GM18508 (cell line): ENCODE data around the gene PLD4.

ENCODE experiments used
- ATAC-seq: cut with Tn5 transposase; IDR thresholded peaks from one replicate; pipeline ENCODE4 v1.9.1; 2021; ENCODE audit warnings: moderate number of reproducible peaks; ENCODE audit not compliant: insufficient read depth, unreplicated experiment

Gene PLD4

DNA sequence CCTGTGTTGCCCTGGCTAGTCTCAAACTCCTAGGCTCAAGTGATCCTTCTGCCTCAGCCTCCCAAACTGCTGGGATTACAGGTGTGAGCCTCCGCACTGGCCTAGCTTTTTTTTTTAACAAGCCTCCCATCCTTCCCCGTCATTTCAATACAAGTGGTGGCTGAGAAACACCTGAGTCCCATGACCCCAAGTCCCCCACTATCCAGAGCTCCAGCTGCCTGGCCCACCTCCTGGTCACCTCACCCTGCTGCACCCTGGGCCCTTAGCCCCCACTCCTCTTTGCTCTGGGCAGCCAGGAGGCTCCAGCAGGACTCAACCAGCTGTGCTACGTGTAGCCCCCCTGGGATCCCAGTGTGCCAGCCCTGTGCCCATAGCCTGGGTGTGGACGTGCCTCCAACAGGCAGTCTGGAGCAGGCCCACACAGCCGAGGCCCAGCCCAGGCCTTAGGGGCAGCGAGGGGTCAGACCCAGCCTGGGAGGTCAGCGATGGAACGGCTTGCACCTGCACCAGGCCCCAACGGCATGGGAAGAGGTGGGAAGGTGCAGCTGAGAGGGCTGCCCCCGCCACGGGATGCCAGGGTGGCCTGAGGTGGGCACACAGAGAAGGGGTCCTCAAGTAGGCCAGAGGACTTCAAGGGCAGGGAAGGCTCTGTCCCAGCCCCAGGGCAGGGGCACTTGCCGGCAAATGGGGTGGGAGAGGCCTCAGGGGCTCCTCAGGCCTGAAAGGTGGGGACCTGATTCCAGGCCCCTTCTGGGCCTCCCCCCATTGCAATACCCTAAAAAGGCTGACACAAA lies 47.0 kb downstream of the PLD4 start:
- ATAC-seq: no peak

DNA sequence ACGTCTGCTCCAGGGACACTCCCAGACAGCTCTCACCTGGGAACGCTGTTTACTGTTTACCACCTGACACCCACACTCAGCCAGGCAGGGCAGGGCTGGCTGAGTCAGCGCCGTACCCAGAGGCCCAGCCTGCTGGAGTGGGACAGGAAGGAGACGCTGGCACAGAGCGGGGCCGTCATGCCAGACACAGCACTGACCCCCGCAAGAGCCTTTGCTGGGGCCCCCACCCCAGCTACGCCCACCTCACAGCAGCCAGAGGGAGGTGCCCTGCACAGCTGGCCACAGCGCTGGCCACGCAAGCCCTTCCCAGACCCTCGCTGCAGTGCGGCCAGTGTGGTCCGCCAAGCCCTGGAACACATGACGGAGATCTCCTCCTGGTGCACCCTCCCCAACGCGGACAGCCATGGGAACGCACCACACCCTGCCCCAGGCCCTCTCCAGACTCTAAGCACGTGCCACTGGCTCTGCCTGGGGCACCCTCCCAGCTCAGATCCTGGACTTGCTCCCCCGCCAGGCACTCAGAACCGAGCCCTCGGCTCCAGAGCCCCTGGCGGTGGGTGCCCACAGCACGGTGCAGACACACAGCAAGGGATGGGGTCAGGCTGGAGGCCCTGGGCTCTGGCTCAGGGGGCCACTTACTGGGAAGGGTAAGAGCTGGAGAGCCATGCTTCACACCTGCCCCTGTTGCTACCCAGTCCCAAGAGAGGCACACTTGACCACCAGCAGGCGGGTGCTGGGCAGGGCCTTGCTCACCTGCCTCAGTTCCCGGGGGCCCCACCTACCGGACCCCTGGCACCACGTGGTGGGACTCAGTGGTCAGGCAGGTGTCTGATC lies 47.8 kb downstream of the PLD4 start:
- ATAC-seq: no peak

DNA sequence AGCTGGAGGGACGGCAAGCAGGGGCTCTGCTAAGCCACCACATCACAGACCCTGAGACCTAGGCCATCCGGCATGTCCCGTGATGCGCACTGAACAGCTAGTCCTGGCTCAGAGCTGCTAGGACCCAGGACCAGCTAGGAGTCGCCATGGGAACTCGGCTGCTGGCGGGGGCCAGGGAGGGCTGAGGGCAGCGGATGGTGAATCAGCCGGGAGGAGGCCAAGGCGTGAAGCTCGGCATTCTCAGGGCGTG lies 48.4 kb downstream of the PLD4 start:
- no peak for ATAC-seq

DNA sequence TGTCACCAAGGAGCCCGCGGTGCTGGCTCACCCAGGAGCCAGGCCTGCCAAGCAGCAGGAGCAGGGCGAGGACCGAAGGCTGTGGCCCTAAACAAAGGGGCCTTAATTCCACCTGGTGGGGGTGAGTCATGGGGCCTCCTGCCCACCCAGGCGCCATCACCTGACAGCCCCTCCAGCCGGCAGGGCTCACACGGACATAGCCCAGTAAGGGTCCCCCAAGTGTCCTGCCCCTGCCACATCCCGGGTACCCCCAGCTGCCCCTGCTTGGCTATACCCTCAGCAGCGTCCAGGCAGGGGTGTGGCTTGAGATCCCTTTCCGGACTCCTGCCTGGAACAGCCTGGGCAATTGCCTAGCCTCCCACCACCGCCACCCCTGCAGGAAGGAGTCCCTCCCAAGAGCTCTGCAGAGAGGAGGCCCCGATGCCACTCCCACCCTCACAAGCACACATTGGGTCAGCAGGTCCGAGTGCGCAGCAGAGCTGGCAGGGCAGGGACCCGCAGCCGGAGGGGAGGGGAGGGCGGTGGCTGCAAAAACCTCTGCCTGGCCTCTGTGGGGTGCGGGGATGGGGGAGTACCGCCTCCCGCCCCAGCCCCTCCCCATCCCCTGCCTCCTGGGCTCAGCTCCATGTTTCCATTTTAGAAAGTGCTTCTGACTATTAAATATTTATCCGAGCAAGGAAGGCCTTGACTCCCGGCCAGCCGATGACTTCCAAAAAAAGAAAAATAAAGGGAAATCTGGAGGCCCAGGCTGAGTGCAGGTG lies 48.9 kb downstream of the PLD4 start:
- ATAC-seq: no peak

DNA sequence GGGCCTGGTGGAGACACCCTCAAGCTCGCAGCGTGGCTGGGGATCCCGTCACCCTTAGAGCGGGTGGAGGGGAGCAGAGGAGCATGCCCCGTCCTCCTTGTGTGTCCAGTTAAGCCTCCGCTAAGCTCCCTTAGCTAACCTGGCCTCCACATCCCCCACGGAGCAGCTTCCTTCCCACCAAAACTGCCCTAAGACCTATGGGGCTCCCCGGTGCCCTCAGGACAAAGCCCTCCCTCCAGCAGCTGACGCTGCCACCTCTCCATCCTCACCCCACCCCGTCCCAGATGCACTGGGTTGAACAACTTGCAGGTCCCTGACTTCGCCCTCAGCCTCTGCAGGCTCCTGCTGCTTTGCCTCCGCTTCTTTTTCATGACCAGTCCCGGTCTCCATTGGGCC lies 49.5 kb downstream of the PLD4 start:
- no peak for ATAC-seq

DNA sequence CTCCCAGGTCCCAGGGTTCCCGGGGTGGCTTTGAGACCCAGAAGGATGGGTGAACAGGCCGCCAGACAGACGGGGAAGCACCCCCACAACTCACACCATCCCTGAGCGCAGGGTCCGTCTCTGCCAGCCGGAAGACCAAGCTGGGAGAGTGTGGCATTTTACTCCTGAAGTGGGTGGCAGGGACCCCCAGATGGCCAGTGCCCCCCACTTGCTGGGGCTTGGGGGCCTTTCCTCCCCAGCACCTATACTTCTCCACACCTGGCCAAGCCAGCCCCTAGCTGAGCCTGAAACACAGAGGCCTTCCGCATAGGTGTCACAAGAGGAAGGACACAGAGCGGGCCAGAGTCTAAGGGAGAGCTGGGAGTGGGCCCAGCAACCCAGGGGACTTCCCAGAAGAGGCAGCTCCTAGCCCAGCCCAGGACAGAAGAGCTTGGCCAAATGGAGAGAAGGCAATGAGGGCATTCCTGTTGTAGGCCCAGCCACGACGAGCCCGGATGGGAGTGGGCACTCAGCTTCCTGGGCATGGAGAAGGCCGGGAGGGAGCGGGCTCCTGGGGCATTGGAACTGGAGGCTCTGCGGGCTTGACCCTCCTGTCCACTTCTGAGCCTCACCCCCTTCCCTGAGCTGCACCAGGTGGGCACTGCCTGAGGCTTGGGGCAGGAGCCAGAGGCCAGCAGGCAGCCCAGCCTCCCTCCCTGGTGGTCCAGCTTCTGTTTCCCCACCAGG lies 50.1 kb downstream of the PLD4 start:
- ATAC-seq: no peak

DNA sequence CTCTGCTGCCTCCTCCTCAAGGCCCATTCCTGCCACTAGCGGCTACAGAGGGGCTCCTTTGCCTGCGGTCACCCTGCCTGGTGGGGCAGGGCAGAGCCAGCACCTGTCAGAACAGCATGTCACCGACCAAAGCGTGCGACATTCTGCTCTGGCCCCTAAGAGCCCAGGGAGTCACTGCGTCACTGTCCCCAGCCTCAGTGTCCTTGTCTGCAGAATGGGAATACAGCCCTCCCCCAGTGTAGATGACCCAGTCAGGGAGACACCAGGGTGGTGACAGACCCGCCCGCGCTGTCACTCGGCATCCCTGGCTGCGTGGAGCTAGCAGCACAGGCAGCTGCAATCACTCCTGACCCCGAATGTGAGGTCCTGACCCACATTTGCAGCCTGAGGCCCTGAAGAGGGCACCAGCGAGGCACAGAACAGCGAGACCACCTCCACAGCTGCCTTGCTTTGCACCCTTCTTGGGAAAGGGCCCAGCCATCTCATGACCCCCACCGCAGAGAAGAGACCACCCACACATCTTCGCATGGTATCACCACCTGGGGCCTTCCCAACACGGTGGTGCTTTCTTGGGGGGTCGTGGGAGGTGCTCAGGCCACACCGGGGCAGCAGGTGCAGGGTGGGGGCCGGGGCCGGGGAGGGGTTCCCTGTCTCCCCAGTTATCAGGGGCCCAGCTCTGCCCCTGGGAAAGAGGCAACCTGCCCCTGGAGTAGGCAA lies 51.0 kb downstream of the PLD4 start:
- no peak for ATAC-seq

DNA sequence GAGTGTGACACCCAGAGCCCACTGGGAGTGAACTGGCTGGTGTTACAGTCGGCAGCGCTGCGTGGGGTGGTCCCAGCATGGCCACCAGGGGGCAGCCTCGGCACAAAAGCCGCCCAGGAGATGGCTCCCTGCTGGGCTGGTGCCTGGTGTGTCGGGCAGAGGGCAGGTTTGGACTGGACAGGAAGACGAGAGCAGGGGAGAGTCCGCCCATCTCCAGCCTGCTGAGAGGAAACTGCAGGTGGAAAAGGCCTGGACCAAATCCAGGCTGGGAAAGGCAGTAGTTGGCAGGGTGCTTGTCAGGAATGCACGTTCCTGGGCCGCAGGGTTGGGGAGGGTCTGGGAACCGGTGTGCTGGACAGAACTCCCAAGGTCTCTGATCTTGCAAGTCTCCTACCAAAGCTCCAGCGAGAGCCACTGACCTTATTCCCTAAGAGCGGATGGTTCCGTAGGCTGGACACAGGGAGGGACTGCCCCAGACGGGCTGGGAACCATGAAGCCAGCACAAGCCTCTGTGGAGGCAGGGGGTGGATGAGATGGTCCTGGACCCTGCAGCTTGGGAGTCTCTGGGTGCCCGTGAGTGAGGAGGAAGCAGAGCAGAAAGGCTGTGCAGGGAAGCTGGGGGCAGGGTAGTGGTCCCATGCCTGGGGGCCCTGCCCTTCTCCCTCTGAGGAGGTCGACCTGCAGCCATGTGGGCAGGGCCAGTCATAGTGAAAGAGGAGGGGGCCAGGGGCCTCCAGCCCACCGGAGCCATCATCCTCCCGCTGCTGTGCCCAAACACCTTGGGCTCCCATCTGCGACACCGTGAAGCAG lies 51.7 kb downstream of the PLD4 start:
- ATAC-seq: no peak

GRCh38 chr14:104977008-104977680 lies 52.5 kb downstream of the PLD4 start:
- no peak for ATAC-seq

GRCh38 chr14:104977681-104978653 lies 53.3 kb downstream of the PLD4 start, which contains the start of gene AHNAK2:
AHNAK2 (minus strand) TSS chr14:104978374; CDS start chr14:104978237, 137 bp downstream.
- ATAC-seq: no peak

GRCh38 chr14:104978746-104979691 lies 54.3 kb downstream of the PLD4 start:
- ATAC-seq: no peak

DNA sequence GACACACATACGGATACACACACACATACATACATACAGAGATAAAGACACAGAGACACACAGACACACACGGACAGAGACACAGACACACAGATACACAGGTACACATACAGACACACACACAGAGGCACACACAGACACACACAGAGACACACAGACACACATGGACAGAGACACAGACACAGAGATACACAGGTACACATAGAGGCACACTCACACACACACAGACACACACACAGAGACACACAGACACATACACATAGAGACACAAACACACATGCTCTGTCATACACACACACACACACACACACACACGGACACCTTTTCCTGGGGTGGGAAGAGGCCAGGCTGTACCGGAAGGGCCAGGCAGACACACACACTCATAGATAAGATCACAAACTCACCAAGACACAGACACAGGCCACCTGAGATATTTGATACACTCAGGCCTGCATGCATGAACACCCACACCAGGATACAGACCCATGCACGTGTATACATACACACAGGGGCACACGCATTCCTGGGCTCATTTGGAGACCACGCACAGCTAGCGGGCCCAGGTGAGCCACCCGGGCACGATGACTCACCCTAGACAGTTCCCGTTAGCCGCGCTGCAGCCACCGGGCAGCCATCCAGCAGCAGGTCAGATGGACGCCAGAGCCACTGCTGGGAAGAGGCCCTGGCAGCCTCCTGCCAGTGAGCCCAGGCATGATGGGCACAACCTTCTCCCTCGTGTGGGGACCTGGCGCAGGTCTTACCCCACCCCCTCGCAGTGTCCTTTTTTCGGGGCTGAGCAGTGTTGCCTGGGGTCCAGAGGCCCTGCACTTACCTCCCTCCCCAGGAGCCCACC lies 55.3 kb downstream of the PLD4 start:
- no peak for ATAC-seq

- ATAC-seq: no peak
Observed at GRCh38 chr14:104980611-104981531, 56.2 kb downstream of the PLD4 start.
